Chondrocyte (in vitro differentiated cells): Measurements from ENCODE around the gene SLC2A4. TPM values are rescaled to one million over a fixed set of nuclear protein-coding genes. Genes with fewer than 3 reads are reported as not detected.

ENCODE experiments used
- DNase-seq: peaks from one replicate; pipeline ENCODE4 v3.0.0; 2021; ENCODE audit warnings: mixed read lengths, low spot score
- H3K27ac Mint-ChIP-seq: one replicate; pipeline ENCODE4 v1.8.0; 2021; ENCODE audit warnings: mild to moderate bottlenecking, moderate library complexity, mixed read lengths; ENCODE audit not compliant: unreplicated experiment
- H3K27me3 Mint-ChIP-seq: 2 replicates; pipeline ENCODE4 v1.8.0; 2021; ENCODE audit warnings: low read depth, mixed read lengths
- H3K36me3 Mint-ChIP-seq: 2 replicates; pipeline ENCODE4 v1.8.0; 2021; ENCODE audit warnings: low read depth, mixed read lengths
- H3K4me1 Mint-ChIP-seq: 2 replicates; pipeline ENCODE4 v1.8.0; 2021; ENCODE audit warnings: low read depth, mild to moderate bottlenecking, mixed read lengths
- H3K4me3 Mint-ChIP-seq: one replicate; pipeline ENCODE4 v1.8.0; 2021; ENCODE audit warnings: mild to moderate bottlenecking, moderate library complexity, mixed read lengths; ENCODE audit not compliant: unreplicated experiment
- H3K9me3 Mint-ChIP-seq: 2 replicates; pipeline ENCODE4 v1.8.0; 2021; ENCODE audit warnings: low read depth, mixed read lengths
- CTCF ChIP-seq: fragments of 200-600 bp; sonication (generic); IDR thresholded peaks from 2 replicates; pipeline ENCODE4 v1.5.0; 2021; ENCODE audit warnings: antibody characterized with exemption, mild to moderate bottlenecking, moderate library complexity
- total RNA-seq: library from RNA; stranded (reverse); gene quantifications from 3 replicates; pipeline ENCODE4 v1.2.1, GENCODE V29; 2021

SLC2A4 gene
- total RNA-seq, 1 donor from 2014 or later: 0.30 TPM

GRCh38 chr17:7296189-7296861 is 14.8 kb downstream of the SLC2A4 start:
- H3K27ac Mint-ChIP-seq: no peak overlapping the region
- no peaks in the 10 kb centered on the region for H3K9me3 Mint-ChIP-seq
- H3K4me1 Mint-ChIP-seq: peaks cover 22% of the 10 kb centered on the region
- DNase-seq: peak; percentile 94
- H3K27me3 Mint-ChIP-seq: peaks cover 15% of the 10 kb centered on the region
- no peaks in the 10 kb centered on the region for H3K36me3 Mint-ChIP-seq
- peak overlapping the region; percentile 44 for H3K4me3 Mint-ChIP-seq
- peak; percentile 96 for TF ChIP-seq CTCF

- no peak for TF ChIP-seq CTCF
- Mint-ChIP-seq H3K4me1 (peaks cover 10% of the 10 kb centered on the region), H3K27ac (no peak overlapping the region), H3K4me3 (no peak overlapping the region), H3K9me3 (no peaks in the 10 kb centered on the region), H3K36me3 (peaks cover 2% of the 10 kb centered on the region), H3K27me3 (peaks cover 4% of the 10 kb centered on the region)
- DNase-seq: no peak
These were observed 22.7 kb downstream of the SLC2A4 start for GRCh38 chr17:7304179-7304578.

- H3K4me1 Mint-ChIP-seq: peaks cover 27% of the 10 kb centered on the region
- H3K9me3 Mint-ChIP-seq: no peaks in the 10 kb centered on the region
- DNase-seq: peak; percentile 100
- H3K27me3 Mint-ChIP-seq: no peaks in the 10 kb centered on the region
- H3K27ac Mint-ChIP-seq: peak within 1 kb of the TSS; percentile 95
- H3K4me3 Mint-ChIP-seq: peak within 1 kb of the TSS; percentile 85
- TF ChIP-seq CTCF: no peak
- H3K36me3 Mint-ChIP-seq: peaks cover 24% of the 10 kb centered on the region
These were observed 25.6 kb downstream of the SLC2A4 start, which contains the start of gene EIF5A for GRCh38 chr17:7306911-7307685. EIF5A (plus strand) TSS chr17:7307628; CDS start chr17:7309636, 2,008 bp downstream.

GRCh38 chr17:7307686-7308624 is 26.4 kb downstream of the SLC2A4 start:
- TF ChIP-seq CTCF: peak; percentile 36
- no peaks in the 10 kb centered on the region for H3K9me3 Mint-ChIP-seq
- H3K36me3 Mint-ChIP-seq: peaks cover 30% of the 10 kb centered on the region
- H3K4me1 Mint-ChIP-seq: peaks cover 34% of the 10 kb centered on the region
- H3K4me3 Mint-ChIP-seq: peak overlapping the region; percentile 85
- no peaks in the 10 kb centered on the region for H3K27me3 Mint-ChIP-seq
- peak overlapping the region; percentile 95 for H3K27ac Mint-ChIP-seq
- DNase-seq: no peak
